Karpas-422 (cell line): ENCODE results near the gene SPOCD1. TPM values are rescaled to one million over a fixed set of nuclear protein-coding genes. Genes with fewer than 3 reads are reported as not detected.

ENCODE experiments used
- DNase-seq: peaks from one replicate; pipeline ENCODE4 v3.0.0-alpha.2; 2015
- H2AFZ ChIP-seq: fragments of 200-600 bp; sonication (generic); 2 replicates; pipeline ENCODE4 v1.6.1; 2014; ENCODE audit warnings: antibody characterized with exemption, low read length, mixed read lengths
- H3K27ac ChIP-seq: fragments of 200-600 bp; sonication (generic); 2 replicates; pipeline ENCODE4 v1.5.1; 2014; ENCODE audit warnings: mild to moderate bottlenecking, low read length, moderate library complexity
- H3K27me3 ChIP-seq: fragments of 200-600 bp; sonication (generic); 2 replicates; pipeline ENCODE4 v1.6.1; 2014; ENCODE audit warnings: low read length, mixed read lengths
- H3K36me3 ChIP-seq: fragments of 200-600 bp; sonication (generic); 2 replicates; pipeline ENCODE4 v1.6.1; 2014; ENCODE audit warnings: low read length, mixed read lengths; ENCODE audit not compliant: insufficient read depth
- H3K4me1 ChIP-seq: fragments of 200-600 bp; sonication (generic); 2 replicates; pipeline ENCODE4 v1.6.1; 2014; ENCODE audit warnings: mild to moderate bottlenecking, low read length, mixed read lengths
- H3K4me2 ChIP-seq: fragments of 200-600 bp; sonication (generic); 2 replicates; pipeline ENCODE4 v1.6.1; 2014; ENCODE audit warnings: low read length, low read depth, mild to moderate bottlenecking; ENCODE audit not compliant: poor library complexity, severe bottlenecking
- H3K4me3 ChIP-seq: fragments of 200-600 bp; sonication (generic); 2 replicates; pipeline ENCODE4 v1.5.1; 2014; ENCODE audit warnings: mild to moderate bottlenecking, antibody characterized with exemption, low read length, mixed read lengths
- H3K79me2 ChIP-seq: fragments of 200-600 bp; sonication (generic); 2 replicates; pipeline ENCODE4 v1.6.1; 2014; ENCODE audit warnings: mild to moderate bottlenecking, low read length, mixed read lengths
- H3K9ac ChIP-seq: fragments of 200-600 bp; sonication (generic); 2 replicates; pipeline ENCODE4 v1.6.0; 2014; ENCODE audit warnings: low read length
- H3K9me2 ChIP-seq: fragments of 200-600 bp; sonication (generic), shearing (Covaris generic); replicated peaks from 2 replicates; pipeline ENCODE4 v1.6.0; 2014; ENCODE audit warnings: mild to moderate bottlenecking, low read length, moderate library complexity; ENCODE audit not compliant: insufficient read depth
- H3K9me3 ChIP-seq: fragments of 300-700, 200-600 bp; sonication (generic); 2 replicates; pipeline ENCODE4 v1.6.1; 2014; ENCODE audit warnings: low read length, mixed read lengths
- H4K20me1 ChIP-seq: fragments of 200-600 bp; sonication (generic); 2 replicates; pipeline ENCODE4 v1.6.1; 2014; ENCODE audit warnings: mild to moderate bottlenecking, antibody characterized with exemption, low read length, low read depth; ENCODE audit not compliant: insufficient read depth
- total RNA-seq: library from RNA; depleted of rRNA; stranded (reverse); fragments of >200 nt; shearing (Covaris generic); gene quantifications from 2 replicates; pipeline ENCODE4 v1.2.3, GENCODE V29; 2014; ENCODE audit warnings: low replicate concordance

Gene SPOCD1
- total RNA-seq, 1 experiment from 2014 or later, result not detected

GRCh38 chr1:31753707-31754349, 62.0 kb downstream of the SPOCD1 start:
- peaks cover 48% of the 10 kb centered on the region; the same call in 1 of the 2 replicates for H4K20me1 ChIP-seq
- H3K27me3 ChIP-seq, result no peaks in the 10 kb centered on the region
- no peaks in the 10 kb centered on the region for H3K9me2 ChIP-seq
- no peaks in the 10 kb centered on the region for H3K36me3 ChIP-seq
- H3K27ac ChIP-seq, result no peak overlapping the region
- no peak overlapping the region for H3K9ac ChIP-seq
- H3K4me2 ChIP-seq, result no peak overlapping the region
- peaks cover 6% of the 10 kb centered on the region for H3K4me1 ChIP-seq
- 0 out of 2 replicates have a peak, but pooled peaks cover under 1% of the 10 kb centered on the region for H3K79me2 ChIP-seq
- DNase-seq, result no peak
- H2AFZ ChIP-seq, result no peak overlapping the region
- no peak overlapping the region for H3K4me3 ChIP-seq
- H3K9me3 ChIP-seq, result no peaks in the 10 kb centered on the region

GRCh38 chr1:31752952-31753475, 62.8 kb downstream of the SPOCD1 start:
- DNase-seq, result no peak
- no peaks in the 10 kb centered on the region for H3K36me3 ChIP-seq
- no peak overlapping the region for H3K9ac ChIP-seq
- no peaks in the 10 kb centered on the region for H3K79me2 ChIP-seq
- no peak overlapping the region for H3K4me3 ChIP-seq
- H3K4me1 ChIP-seq, result peaks cover 10% of the 10 kb centered on the region
- H4K20me1 ChIP-seq, result peaks cover 43% of the 10 kb centered on the region; the same call in 1 of the 2 replicates
- H2AFZ ChIP-seq, result no peak overlapping the region
- H3K9me3 ChIP-seq, result no peaks in the 10 kb centered on the region
- H3K4me2 ChIP-seq, result no peak overlapping the region
- no peak overlapping the region for H3K27ac ChIP-seq
- H3K27me3 ChIP-seq, result no peaks in the 10 kb centered on the region
- H3K9me2 ChIP-seq, result no peaks in the 10 kb centered on the region

GRCh38 chr1:31752258-31752657, 63.6 kb downstream of the SPOCD1 start:
- Histone ChIP-seq H2AFZ (no peak overlapping the region), H3K27me3 (no peaks in the 10 kb centered on the region), H3K9me3 (no peaks in the 10 kb centered on the region), H3K27ac (no peak overlapping the region), H4K20me1 (peaks cover 43% of the 10 kb centered on the region; the same call in 1 of the 2 replicates), H3K9ac (no peak overlapping the region), H3K79me2 (no peaks in the 10 kb centered on the region), H3K4me3 (no peak overlapping the region), H3K9me2 (no peaks in the 10 kb centered on the region), H3K4me2 (no peak overlapping the region), H3K4me1 (peaks cover 17% of the 10 kb centered on the region), H3K36me3 (no peaks in the 10 kb centered on the region)
- DNase-seq, result no peak

- Histone ChIP-seq H3K27me3 (no peaks in the 10 kb centered on the region), H3K9ac (no peak overlapping the region), H4K20me1 (peaks cover 47% of the 10 kb centered on the region; the same call in 1 of the 2 replicates), H3K4me1 (peaks cover 22% of the 10 kb centered on the region), H3K79me2 (no peaks in the 10 kb centered on the region), H3K4me2 (no peak overlapping the region), H3K4me3 (no peak overlapping the region), H2AFZ (no peak overlapping the region), H3K9me2 (no peaks in the 10 kb centered on the region), H3K9me3 (no peaks in the 10 kb centered on the region), H3K27ac (no peak overlapping the region), H3K36me3 (no peaks in the 10 kb centered on the region)
- DNase-seq, result no peak
Measured at GRCh38 chr1:31751822-31752241, 64.0 kb downstream of the SPOCD1 start.

- H4K20me1 ChIP-seq, result peaks cover 47% of the 10 kb centered on the region; the same call in 1 of the 2 replicates
- H3K9me2 ChIP-seq, result no peaks in the 10 kb centered on the region
- peaks cover 30% of the 10 kb centered on the region for H3K4me1 ChIP-seq
- H3K27me3 ChIP-seq, result no peaks in the 10 kb centered on the region
- H3K9ac ChIP-seq, result no peak overlapping the region
- no peak overlapping the region for H3K4me3 ChIP-seq
- H3K79me2 ChIP-seq, result no peaks in the 10 kb centered on the region
- H3K9me3 ChIP-seq, result no peaks in the 10 kb centered on the region
- no peak overlapping the region for H3K27ac ChIP-seq
- no peaks in the 10 kb centered on the region for H3K36me3 ChIP-seq
- H3K4me2 ChIP-seq, result no peak overlapping the region
- no peak for DNase-seq
- H2AFZ ChIP-seq, result no peak overlapping the region
Measured at GRCh38 chr1:31750858-31751510, 64.8 kb downstream of the SPOCD1 start.

- Histone ChIP-seq H3K9ac (no peak overlapping the region), H3K27ac (no peak overlapping the region), H2AFZ (no peak overlapping the region), H3K9me3 (no peaks in the 10 kb centered on the region), H3K36me3 (no peaks in the 10 kb centered on the region), H3K4me2 (no peak overlapping the region), H3K9me2 (no peaks in the 10 kb centered on the region), H3K27me3 (no peaks in the 10 kb centered on the region), H3K4me1 (peaks cover 39% of the 10 kb centered on the region), H4K20me1 (peaks cover 46% of the 10 kb centered on the region; the same call in 1 of the 2 replicates), H3K79me2 (no peaks in the 10 kb centered on the region), H3K4me3 (no peak overlapping the region)
- DNase-seq, result no peak
Measured at GRCh38 chr1:31749785-31750735, 65.8 kb downstream of the SPOCD1 start.

GRCh38 chr1:31748365-31748764, 67.5 kb downstream of the SPOCD1 start:
- peaks cover 35% of the 10 kb centered on the region; the same call in 1 of the 2 replicates for H4K20me1 ChIP-seq
- no peak for DNase-seq
- H3K9ac ChIP-seq, result no peak overlapping the region
- no peaks in the 10 kb centered on the region for H3K27me3 ChIP-seq
- H3K9me3 ChIP-seq, result no peaks in the 10 kb centered on the region
- H3K4me1 ChIP-seq, result peaks cover 53% of the 10 kb centered on the region
- no peaks in the 10 kb centered on the region for H3K79me2 ChIP-seq
- H3K4me2 ChIP-seq, result no peak overlapping the region
- H3K4me3 ChIP-seq, result no peak overlapping the region
- H3K27ac ChIP-seq, result no peak overlapping the region
- H3K36me3 ChIP-seq, result no peaks in the 10 kb centered on the region
- H2AFZ ChIP-seq, result no peak overlapping the region
- H3K9me2 ChIP-seq, result no peaks in the 10 kb centered on the region
